Measurements from ENCODE around the gene FOXO6. TPM values are rescaled to one million over a fixed set of nuclear protein-coding genes. Genes with fewer than 3 reads are reported as not detected.
A peak's percentile ranks its signal among the peaks of the same experiment; 100 is the strongest.

FOXO6 gene
- total RNA-seq, 2 donors from 2014 or later, result 1.4 to 1.9 TPM

DNA sequence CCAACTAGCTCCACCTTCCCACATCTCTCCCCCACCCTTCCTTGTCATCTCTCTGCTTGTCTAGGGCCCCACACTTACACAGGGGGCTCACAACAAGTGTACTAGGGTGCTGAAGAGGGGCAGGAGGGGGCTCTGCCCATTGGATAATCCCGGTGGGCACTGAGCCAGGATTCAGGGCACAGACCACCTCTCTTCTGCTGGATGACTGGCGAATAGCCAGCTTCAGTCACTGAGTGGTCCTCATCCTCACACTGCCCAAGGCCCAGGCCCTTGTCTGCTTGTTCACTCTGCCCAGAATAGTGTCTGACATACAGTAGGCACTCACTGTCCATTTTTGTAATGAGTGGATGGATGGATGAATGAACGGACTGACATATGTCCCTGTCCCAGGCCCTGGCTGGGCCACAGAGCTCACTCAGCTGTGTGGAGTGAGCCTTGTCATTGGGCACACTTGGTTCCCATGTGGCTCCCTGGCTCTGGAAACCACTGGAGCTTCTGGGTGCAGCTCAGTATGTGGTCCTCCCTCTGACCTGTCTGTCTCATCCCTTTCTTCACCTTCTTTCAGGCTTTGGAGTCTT lies 36.6 kb downstream of the FOXO6 start:
- H3K27ac ChIP-seq, result no peak overlapping the region
- no peaks in the 10 kb centered on the region for H3K9me3 ChIP-seq
- DNase-seq (ENCODE audit: low spot score), result no peak
- TF ChIP-seq CTCF (IDR thresholded peaks at IDR 0.05), result no peak
- no peak overlapping the region for H3K4me3 ChIP-seq
- H3K4me1 ChIP-seq, result peaks cover 0 to 29% of the 10 kb centered on the region in 2 donors
- H3K36me3 ChIP-seq, result no peaks in the 10 kb centered on the region
- H3K27me3 ChIP-seq, result no peaks in the 10 kb centered on the region

GRCh38 chr1:41399145-41399795 lies 38.0 kb downstream of the FOXO6 start:
- Histone ChIP-seq H3K4me3 (no peak overlapping the region), H3K36me3 (no peaks in the 10 kb centered on the region), H3K9me3 (no peaks in the 10 kb centered on the region), H3K4me1 (peaks cover 0 to 31% of the 10 kb centered on the region in 2 donors), H3K27ac (peak overlapping the region; percentile 43 to 55), H3K27me3 (no peaks in the 10 kb centered on the region)
- no peak for DNase-seq (ENCODE audit: low spot score)
- TF ChIP-seq CTCF (IDR thresholded peaks at IDR 0.05), result no peak

- no peaks in the 10 kb centered on the region for H3K9me3 ChIP-seq
- no peak overlapping the region for H3K27ac ChIP-seq
- H3K36me3 ChIP-seq, result no peaks in the 10 kb centered on the region
- H3K4me3 ChIP-seq, result no peak overlapping the region
- DNase-seq (ENCODE audit: low spot score), result no peak
- H3K4me1 ChIP-seq, result peaks cover 0 to 37% of the 10 kb centered on the region in 2 donors
- no peak for TF ChIP-seq CTCF (IDR thresholded peaks at IDR 0.05)
- H3K27me3 ChIP-seq, result no peaks in the 10 kb centered on the region
Observed at GRCh38 chr1:41400225-41400624, 39.0 kb downstream of the FOXO6 start.

GRCh38 chr1:41401899-41402298 lies 40.7 kb downstream of the FOXO6 start:
- Histone ChIP-seq H3K27me3 (no peaks in the 10 kb centered on the region), H3K36me3 (no peaks in the 10 kb centered on the region), H3K4me3 (no peak overlapping the region), H3K27ac (no peak overlapping the region), H3K4me1 (peaks cover 0 to 24% of the 10 kb centered on the region in 2 donors), H3K9me3 (no peaks in the 10 kb centered on the region)
- no peak for TF ChIP-seq CTCF (IDR thresholded peaks at IDR 0.05)
- DNase-seq (ENCODE audit: low spot score), result no peak

- Histone ChIP-seq H3K27me3 (no peaks in the 10 kb centered on the region), H3K4me3 (no peak overlapping the region), H3K9me3 (no peaks in the 10 kb centered on the region), H3K27ac (no peak overlapping the region), H3K36me3 (no peaks in the 10 kb centered on the region), H3K4me1 (peaks cover 0 to 15% of the 10 kb centered on the region in 2 donors)
- no peak for DNase-seq (ENCODE audit: low spot score)
- TF ChIP-seq CTCF (IDR thresholded peaks at IDR 0.05), result no peak
Observed at GRCh38 chr1:41404308-41404761, 43.1 kb downstream of the FOXO6 start.

Measured in right atrium auricular region (tissue), 2 donors.